Uterus (tissue), 4 donors: ENCODE results near the gene ESRRG. TPM values are rescaled to one million over a fixed set of nuclear protein-coding genes. Genes with fewer than 3 reads are reported as not detected.

Source experiments
- DNase-seq, 2 donors: peaks; one replicate each; pipeline ENCODE4 v3.0.0-alpha.2; 2019 to 2020
- H3K27ac ChIP-seq, 2 donors: fragments of 200-600 bp; sonication (generic); 1 replicate in 1 of 2; 2 replicates in 1 of 2; pipeline ENCODE4 v1.5.1; 2016 to 2018
- H3K27me3 ChIP-seq, 2 donors: fragments of 200-600 bp; sonication (generic); one replicate each; pipeline ENCODE4 v1.5.1; 2018 to 2019; ENCODE audit warnings: control low read depth in 1 of 2
- H3K36me3 ChIP-seq, 2 donors: fragments of 200-600 bp; sonication (generic); one replicate each; pipeline ENCODE4 v1.5.1; 2019; ENCODE audit warnings: control low read depth in 1 of 2
- H3K4me1 ChIP-seq, 2 donors: fragments of 200-600 bp; sonication (generic); one replicate each; pipeline ENCODE4 v1.5.1; 2018 to 2019; ENCODE audit warnings: control low read depth in 1 of 2
- H3K4me3 ChIP-seq, 2 donors: fragments of 200-600 bp; sonication (generic); 1 replicate in 1 of 2; 2 replicates in 1 of 2; pipeline ENCODE4 v1.5.1; 2018 to 2019; ENCODE audit warnings: mild to moderate bottlenecking in 1 of 2
- H3K9me3 ChIP-seq, 2 donors: fragments of 200-600 bp; sonication (generic); one replicate each; pipeline ENCODE4 v1.5.1; 2019; ENCODE audit warnings: control low read depth in 1 of 2
- POLR2A ChIP-seq, 2 donors: fragments of 450-650 bp; IDR thresholded peaks; one replicate each; pipeline ENCODE4 v1.6.1; 2016; ENCODE audit warnings: antibody characterized with exemption in 2 of 2, mild to moderate bottlenecking in 1 of 2, moderate library complexity in 1 of 2
- intact Hi-C: fragments of 100-400 bp; cut with DNase I; formaldehyde crosslinking; loops from one replicate; pipeline ENCODE4 v1.15.1; 2023; ENCODE audit warnings: low total_unique reads
- total RNA-seq, 4 donors: library from RNA; depleted of rRNA in 3 of 4; stranded (reverse); fragments of >200 nt in 3 of 4; gene quantifications; one replicate each; pipeline versions ENCODE4 v1.1.0 to v1.2.4, GENCODE V29; 2014 to 2023
- TF ChIP-seq, protein P1 (sequence below), 4 experiments: fragments of 200-600 bp in 2 of 4; fragments of 450-650 bp in 2 of 4; sonication (generic) in 2 of 4; IDR thresholded peaks; one replicate each; pipeline ENCODE4 v1.5.1; 2016 to 2019; ENCODE audit warnings: antibody characterized with exemption in 4 of 4, mild to moderate bottlenecking in 2 of 4, moderate library complexity in 1 of 4
- donor health status: DM: yes; HTN: yes; CAD: no.

Gene ESRRG
- total RNA-seq, 4 donors from 2014 or later: 0.21 to 14.6 (median 0.29) TPM; not detected in 1

DNA sequence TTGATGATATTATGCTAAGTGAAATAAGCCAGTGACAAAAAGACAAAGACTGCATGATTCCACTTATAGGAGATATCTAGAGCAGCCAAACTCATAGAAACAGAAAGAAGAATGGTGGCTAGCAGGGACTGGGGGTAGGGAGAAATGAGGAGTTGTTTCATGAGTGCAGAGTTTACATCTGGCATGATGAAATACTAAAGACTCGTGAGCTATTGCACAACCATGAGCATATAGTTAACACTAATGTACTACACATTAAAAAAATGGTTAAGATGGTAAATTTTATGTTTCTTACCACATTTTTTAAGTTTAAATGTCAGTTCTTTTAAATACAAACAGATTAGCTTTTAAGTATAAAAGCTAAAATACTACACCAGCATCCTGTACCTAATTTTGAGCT lies 57.8 kb downstream of the ESRRG start:
- Histone ChIP-seq H3K36me3 (no peaks in the 10 kb centered on the region), H3K9me3 (no peaks in the 10 kb centered on the region), H3K27ac (no peak overlapping the region), H3K4me1 (no peaks in the 10 kb centered on the region), H3K4me3 (no peak overlapping the region), H3K27me3 (no peaks in the 10 kb centered on the region)
- no peak for DNase-seq
- TF ChIP-seq POLR2A (IDR thresholded peaks at IDR 0.05): no peak
- TF ChIP-seq, protein P1, sequence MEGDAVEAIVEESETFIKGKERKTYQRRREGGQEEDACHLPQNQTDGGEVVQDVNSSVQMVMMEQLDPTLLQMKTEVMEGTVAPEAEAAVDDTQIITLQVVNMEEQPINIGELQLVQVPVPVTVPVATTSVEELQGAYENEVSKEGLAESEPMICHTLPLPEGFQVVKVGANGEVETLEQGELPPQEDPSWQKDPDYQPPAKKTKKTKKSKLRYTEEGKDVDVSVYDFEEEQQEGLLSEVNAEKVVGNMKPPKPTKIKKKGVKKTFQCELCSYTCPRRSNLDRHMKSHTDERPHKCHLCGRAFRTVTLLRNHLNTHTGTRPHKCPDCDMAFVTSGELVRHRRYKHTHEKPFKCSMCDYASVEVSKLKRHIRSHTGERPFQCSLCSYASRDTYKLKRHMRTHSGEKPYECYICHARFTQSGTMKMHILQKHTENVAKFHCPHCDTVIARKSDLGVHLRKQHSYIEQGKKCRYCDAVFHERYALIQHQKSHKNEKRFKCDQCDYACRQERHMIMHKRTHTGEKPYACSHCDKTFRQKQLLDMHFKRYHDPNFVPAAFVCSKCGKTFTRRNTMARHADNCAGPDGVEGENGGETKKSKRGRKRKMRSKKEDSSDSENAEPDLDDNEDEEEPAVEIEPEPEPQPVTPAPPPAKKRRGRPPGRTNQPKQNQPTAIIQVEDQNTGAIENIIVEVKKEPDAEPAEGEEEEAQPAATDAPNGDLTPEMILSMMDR (IDR thresholded peaks at IDR 0.05): no peak
- intact Hi-C loops: no loop called here

DNA sequence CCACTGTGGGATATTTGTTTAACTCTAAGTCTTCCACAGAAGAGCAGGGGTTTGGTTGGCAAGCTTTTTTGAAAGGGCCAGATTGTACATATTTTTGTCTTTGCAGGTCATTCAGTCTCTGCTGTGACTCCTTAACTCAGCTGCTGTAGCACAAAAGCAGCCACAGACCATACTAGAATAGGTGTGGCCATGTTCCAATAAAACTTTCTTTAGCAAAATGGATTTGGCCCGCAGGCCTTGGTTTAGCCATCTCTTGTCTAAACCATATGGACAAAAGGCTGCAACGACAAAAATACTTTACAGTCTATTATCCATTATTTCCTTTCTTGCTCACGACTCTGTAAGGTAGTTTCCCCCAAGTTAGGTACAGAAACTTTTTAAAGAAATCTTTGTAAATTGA lies 60.5 kb downstream of the ESRRG start:
- intact Hi-C loops: no loop called here
- Histone ChIP-seq H3K9me3 (no peaks in the 10 kb centered on the region), H3K4me1 (no peaks in the 10 kb centered on the region), H3K27me3 (no peaks in the 10 kb centered on the region), H3K27ac (no peak overlapping the region), H3K36me3 (no peaks in the 10 kb centered on the region), H3K4me3 (no peak overlapping the region)
- no peak for DNase-seq
- TF ChIP-seq POLR2A (IDR thresholded peaks at IDR 0.05): no peak
- TF ChIP-seq, protein P1 (IDR thresholded peaks at IDR 0.05): no peak

DNA sequence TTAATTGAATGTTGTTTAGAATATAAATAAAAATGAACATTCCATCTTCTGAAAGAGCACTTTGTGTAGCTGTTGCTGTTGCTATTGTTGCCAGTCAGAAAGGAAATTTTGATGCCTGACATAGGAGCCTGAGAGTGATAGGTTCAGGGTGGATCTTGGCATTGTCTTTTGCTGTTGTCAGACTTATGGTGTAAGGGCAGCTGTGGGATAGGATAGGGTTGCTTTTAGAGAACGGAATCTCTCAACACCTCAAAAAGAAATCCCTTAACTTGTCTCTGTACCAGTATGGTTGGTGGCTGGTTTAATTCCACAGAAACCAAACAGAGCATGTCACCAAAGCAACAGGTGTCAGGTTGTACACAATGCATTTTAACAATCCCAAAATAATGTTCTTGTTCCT lies 62.7 kb downstream of the ESRRG start:
- Histone ChIP-seq H3K27ac (no peak overlapping the region), H3K36me3 (no peaks in the 10 kb centered on the region), H3K4me1 (no peaks in the 10 kb centered on the region), H3K9me3 (no peaks in the 10 kb centered on the region), H3K4me3 (no peak overlapping the region), H3K27me3 (no peaks in the 10 kb centered on the region)
- DNase-seq: no peak
- TF ChIP-seq, protein P1 (IDR thresholded peaks at IDR 0.05): no peak
- TF ChIP-seq POLR2A (IDR thresholded peaks at IDR 0.05): no peak
- intact Hi-C loops: no loop called here

DNA sequence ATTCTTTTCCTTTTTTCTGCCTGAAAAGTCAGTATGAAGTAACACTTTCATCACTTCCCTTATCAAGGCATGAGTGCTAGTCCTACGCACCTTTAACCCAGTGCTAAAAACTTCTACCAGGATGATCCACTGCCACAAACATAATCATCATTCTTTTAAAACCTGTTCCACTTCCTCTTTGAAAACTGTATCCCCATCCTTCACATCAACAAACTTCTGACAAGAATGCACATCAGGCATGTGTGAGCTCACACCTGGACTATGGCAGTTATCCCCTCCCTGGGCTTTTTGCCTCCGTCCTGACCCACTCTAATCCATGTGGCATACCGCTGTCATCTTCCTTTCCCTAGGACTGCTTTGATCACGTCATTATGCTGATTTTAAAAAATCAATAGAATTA lies 70.2 kb downstream of the ESRRG start:
- TF ChIP-seq, protein P1 (IDR thresholded peaks at IDR 0.05): no peak
- no peak for TF ChIP-seq POLR2A (IDR thresholded peaks at IDR 0.05)
- DNase-seq: no peak
- Histone ChIP-seq H3K27me3 (no peaks in the 10 kb centered on the region), H3K4me1 (no peaks in the 10 kb centered on the region), H3K9me3 (no peaks in the 10 kb centered on the region), H3K4me3 (no peak overlapping the region), H3K36me3 (no peaks in the 10 kb centered on the region), H3K27ac (no peak overlapping the region)
- intact Hi-C loops: no loop called here

DNA sequence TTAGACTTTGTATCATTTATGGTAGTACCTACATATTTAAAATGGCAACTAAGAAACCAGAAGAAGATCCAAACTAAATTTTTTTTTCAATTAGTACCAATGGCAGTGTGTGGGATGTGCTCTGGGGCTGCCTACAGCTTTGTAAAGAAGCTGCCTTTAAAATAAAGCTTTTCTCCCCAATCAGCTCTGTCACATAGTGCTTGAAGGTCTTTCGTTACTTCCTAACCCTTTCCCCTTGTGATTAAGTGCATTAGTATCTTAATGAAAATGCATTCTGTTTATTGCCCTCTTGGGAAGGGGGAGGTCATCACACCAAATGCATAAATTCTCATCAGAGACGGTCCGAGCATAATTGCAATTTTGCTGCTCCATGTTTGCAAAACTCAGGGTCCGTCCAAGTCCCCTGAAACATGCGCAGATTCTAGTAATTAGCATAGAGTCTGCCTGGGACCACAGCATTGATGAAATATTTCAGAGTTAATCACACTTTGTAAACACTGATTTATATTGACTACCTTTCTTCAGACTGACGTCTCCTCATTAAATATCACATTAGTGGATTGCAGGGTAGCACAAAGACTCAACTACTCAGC lies 71.3 kb downstream of the ESRRG start:
- DNase-seq: no peak
- Histone ChIP-seq H3K4me1 (no peaks in the 10 kb centered on the region), H3K27me3 (no peaks in the 10 kb centered on the region), H3K9me3 (no peaks in the 10 kb centered on the region), H3K27ac (no peak overlapping the region), H3K36me3 (no peaks in the 10 kb centered on the region), H3K4me3 (no peak overlapping the region)
- no peak for TF ChIP-seq POLR2A (IDR thresholded peaks at IDR 0.05)
- TF ChIP-seq, protein P1 (IDR thresholded peaks at IDR 0.05): no peak
- intact Hi-C loops: no loop called here
